Mesendoderm (in vitro differentiated cells): Measurements from ENCODE around the gene UVSSA.

Experiments
- DNase-seq: peaks from one replicate; pipeline ENCODE4 v3.0.0; 2013
- H2AK5ac ChIP-seq: 2 replicates; pipeline ENCODE4 v1.6.1; 2013; ENCODE audit warnings: low read length, inconsistent platforms
- H2BK120ac ChIP-seq: 2 replicates; pipeline ENCODE4 v1.6.1; 2013; ENCODE audit warnings: low read depth, mild to moderate bottlenecking, low read length, moderate library complexity, mixed read lengths
- H2BK15ac ChIP-seq: replicated peaks from 2 replicates; pipeline ENCODE4 v1.6.1; 2013; ENCODE audit warnings: low read depth, mild to moderate bottlenecking, moderate library complexity
- H2BK5ac ChIP-seq: 2 replicates; pipeline ENCODE4 v1.6.1; 2013; ENCODE audit warnings: low read length, inconsistent platforms
- H3K18ac ChIP-seq: 2 replicates; pipeline ENCODE4 v1.6.1; 2013; ENCODE audit warnings: mild to moderate bottlenecking, low read length, mixed read lengths
- H3K23ac ChIP-seq: one replicate; pipeline ENCODE4 v1.6.1; 2013; ENCODE audit warnings: low read length
- H3K27ac ChIP-seq: 2 replicates; pipeline ENCODE4 v1.5.1; 2013; ENCODE audit warnings: low read depth, mild to moderate bottlenecking, inconsistent platforms, low read length, moderate library complexity
- H3K27me3 ChIP-seq: 2 replicates; pipeline ENCODE4 v1.6.1; 2013; ENCODE audit warnings: low read length, control low read depth, mild to moderate bottlenecking, inconsistent platforms; ENCODE audit not compliant: insufficient read depth, poor library complexity
- H3K36me3 ChIP-seq: 2 replicates; pipeline ENCODE4 v1.6.1; 2013; ENCODE audit warnings: low read length, inconsistent platforms; ENCODE audit not compliant: control insufficient read depth, insufficient read depth
- H3K4ac ChIP-seq: one replicate; pipeline ENCODE4 v1.6.1; 2013; ENCODE audit warnings: low read depth, mild to moderate bottlenecking, low read length, moderate library complexity
- H3K4me1 ChIP-seq: 2 replicates; pipeline ENCODE4 v1.6.1; 2013; ENCODE audit warnings: low read depth, low read length, inconsistent platforms; ENCODE audit not compliant: control insufficient read depth
- H3K4me2 ChIP-seq: 2 replicates; pipeline ENCODE4 v1.6.1; 2013; ENCODE audit warnings: low read length
- H3K4me3 ChIP-seq: 2 replicates; pipeline ENCODE4 v1.5.1; 2013; ENCODE audit warnings: mild to moderate bottlenecking, low read length
- H3K56ac ChIP-seq: one replicate; pipeline ENCODE4 v1.6.1; 2013; ENCODE audit warnings: low read length
- H3K79me1 ChIP-seq: 2 replicates; pipeline ENCODE4 v1.6.1; 2013; ENCODE audit warnings: low read length, inconsistent platforms
- H3K79me2 ChIP-seq: 2 replicates; pipeline ENCODE4 v1.6.1; 2013; ENCODE audit warnings: mild to moderate bottlenecking, low read length; ENCODE audit not compliant: control insufficient read depth, insufficient read depth
- H3K9ac ChIP-seq: 2 replicates; pipeline ENCODE4 v1.6.1; 2013; ENCODE audit warnings: low read length, inconsistent platforms
- H4K5ac ChIP-seq: one replicate; pipeline ENCODE4 v1.6.1; 2013; ENCODE audit warnings: low read length
- H4K8ac ChIP-seq: one replicate; pipeline ENCODE4 v1.6.1; 2013; ENCODE audit warnings: low read depth, mild to moderate bottlenecking, control low read depth, low read length, moderate library complexity
- WGBS: extraction: QIAGEN DNeasy Blood & Tissue Kit; methylation state at CpG from one replicate; pipeline ENCODE4 v1.1.7; 2013; ENCODE audit warnings: low lambda C conversion rate, missing lambda C conversion rate; ENCODE audit not compliant: insufficient coverage; ENCODE audit errors: extremely low coverage; 5-methylcytosine and 5-hydroxymethylcytosine counted together

Gene UVSSA

DNA sequence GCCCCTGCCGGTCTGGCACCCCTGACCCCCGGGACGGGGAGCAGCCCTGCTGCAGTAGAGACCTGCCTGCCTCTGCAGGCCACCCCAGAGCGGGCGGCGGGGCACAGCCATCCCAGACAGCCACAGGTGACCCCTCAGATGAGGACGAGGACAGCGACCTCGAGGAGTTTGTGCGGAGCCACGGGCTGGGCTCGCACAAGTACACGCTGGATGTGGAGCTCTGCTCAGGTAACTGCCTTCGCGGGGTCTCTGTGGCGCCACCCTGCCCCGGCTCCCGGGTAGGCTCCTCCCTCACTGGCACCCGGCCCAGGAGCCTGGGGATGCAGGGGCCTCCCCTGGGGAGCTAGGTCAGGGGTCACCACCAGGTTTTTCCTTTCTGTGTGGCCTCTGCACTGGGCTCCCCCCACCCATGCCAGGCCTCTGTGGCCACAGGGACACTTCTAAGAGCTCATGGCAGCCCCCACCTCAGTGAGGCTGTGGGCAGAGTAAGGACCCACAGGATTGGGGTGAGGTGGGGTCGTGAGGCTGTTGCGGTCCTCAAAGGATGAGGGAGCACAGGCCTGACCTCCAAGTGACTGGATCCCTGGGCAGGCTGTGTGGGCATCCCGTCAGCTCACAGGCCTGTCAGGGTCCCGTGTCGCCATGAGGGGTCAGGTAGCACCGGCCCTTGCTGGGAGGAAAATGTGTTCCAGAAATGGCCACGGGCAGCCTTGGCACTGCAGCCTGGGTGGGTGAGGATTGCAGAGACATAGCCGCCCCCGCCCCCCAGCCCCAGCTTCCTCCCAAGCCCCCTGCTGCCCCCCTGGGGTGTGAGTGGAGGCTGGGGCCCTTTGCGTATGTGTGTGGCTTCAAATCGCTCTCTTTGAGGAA is 6.4 kb downstream of the UVSSA start:
- Histone ChIP-seq H3K4me1 (no peaks in the 10 kb centered on the region), H2BK15ac (no peak overlapping the region), H3K56ac (no peak overlapping the region), H2BK120ac (no peak overlapping the region), H3K79me1 (peaks cover 5% of the 10 kb centered on the region), H3K4me2 (no peak overlapping the region), H3K4ac (no peak overlapping the region), H3K36me3 (no peaks in the 10 kb centered on the region), H3K27me3 (no peaks in the 10 kb centered on the region), H3K79me2 (no peaks in the 10 kb centered on the region), H4K5ac (no peak overlapping the region), H3K18ac (no peak overlapping the region), H3K23ac (no peak overlapping the region), H2BK5ac (no peak overlapping the region), H3K9ac (no peak overlapping the region), H3K4me3 (no peak overlapping the region), H3K27ac (no peak overlapping the region), H4K8ac (no peak overlapping the region), H2AK5ac (no peak overlapping the region)
- DNase-seq = no peak
- WGBS = no CpG with 5 or more reads among the region's 30 CpGs

GRCh38 chr4:1354136-1354982 is 7.4 kb downstream of the UVSSA start:
- no peak overlapping the region for H3K18ac ChIP-seq
- no peak overlapping the region for H3K23ac ChIP-seq
- H2BK5ac ChIP-seq = no peak overlapping the region
- H3K56ac ChIP-seq = no peak overlapping the region
- H3K9ac ChIP-seq = no peak overlapping the region
- peak; percentile 53 for DNase-seq
- H2BK15ac ChIP-seq = no peak overlapping the region
- H2AK5ac ChIP-seq = no peak overlapping the region
- H3K4me2 ChIP-seq = no peak overlapping the region
- H3K27ac ChIP-seq = no peak overlapping the region
- H3K4me3 ChIP-seq = no peak overlapping the region
- WGBS = no CpG with 5 or more reads among the region's 36 CpGs
- H3K79me2 ChIP-seq = no peaks in the 10 kb centered on the region
- no peak overlapping the region for H4K8ac ChIP-seq
- no peaks in the 10 kb centered on the region for H3K4me1 ChIP-seq
- no peak overlapping the region for H4K5ac ChIP-seq
- no peaks in the 10 kb centered on the region for H3K36me3 ChIP-seq
- H3K79me1 ChIP-seq = peaks cover 2% of the 10 kb centered on the region
- H2BK120ac ChIP-seq = no peak overlapping the region
- H3K4ac ChIP-seq = no peak overlapping the region
- no peaks in the 10 kb centered on the region for H3K27me3 ChIP-seq

DNA sequence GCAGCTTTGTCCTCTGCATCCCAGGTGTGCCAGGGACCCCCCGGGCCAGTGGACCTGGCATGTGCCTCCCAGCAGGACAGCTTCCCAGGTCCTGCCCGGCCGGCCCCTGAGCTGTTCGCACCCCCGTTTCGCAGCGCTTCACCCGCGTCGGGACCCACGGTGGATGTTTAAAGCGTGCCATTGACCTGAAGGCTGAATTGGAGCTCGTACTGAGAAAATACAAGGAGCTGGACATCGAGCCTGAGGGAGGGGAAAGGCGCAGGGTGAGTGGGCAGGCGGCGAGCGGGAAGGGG is 7.9 kb downstream of the UVSSA start:
- Histone ChIP-seq H3K4me2 (no peak overlapping the region), H4K8ac (no peak overlapping the region), H3K56ac (no peak overlapping the region), H2BK120ac (no peak overlapping the region), H3K79me1 (peaks cover under 1% of the 10 kb centered on the region), H3K27me3 (no peaks in the 10 kb centered on the region), H3K27ac (no peak overlapping the region), H3K9ac (no peak overlapping the region), H3K79me2 (no peaks in the 10 kb centered on the region), H3K23ac (no peak overlapping the region), H2BK5ac (no peak overlapping the region), H2BK15ac (no peak overlapping the region), H3K18ac (no peak overlapping the region), H3K36me3 (no peaks in the 10 kb centered on the region), H4K5ac (no peak overlapping the region), H3K4me3 (no peak overlapping the region), H3K4ac (no peak overlapping the region), H3K4me1 (no peaks in the 10 kb centered on the region), H2AK5ac (no peak overlapping the region)
- no CpG with 5 or more reads among the region's 18 CpGs for WGBS
- no peak for DNase-seq

- Histone ChIP-seq H2BK15ac (no peak overlapping the region), H3K23ac (no peak overlapping the region), H2BK120ac (no peak overlapping the region), H3K79me2 (no peaks in the 10 kb centered on the region), H3K36me3 (no peaks in the 10 kb centered on the region), H3K4me2 (no peak overlapping the region), H3K18ac (no peak overlapping the region), H3K4ac (no peak overlapping the region), H3K27ac (no peak overlapping the region), H3K56ac (no peak overlapping the region), H4K5ac (no peak overlapping the region), H2AK5ac (no peak overlapping the region), H4K8ac (no peak overlapping the region), H3K4me3 (no peak overlapping the region), H3K79me1 (no peaks in the 10 kb centered on the region), H3K9ac (no peak overlapping the region), H2BK5ac (no peak overlapping the region), H3K4me1 (no peaks in the 10 kb centered on the region), H3K27me3 (no peaks in the 10 kb centered on the region)
- WGBS = no CpG with 5 or more reads among the region's 14 CpGs
- DNase-seq = no peak
Observed at GRCh38 chr4:1355378-1355777, 8.4 kb downstream of the UVSSA start.

DNA sequence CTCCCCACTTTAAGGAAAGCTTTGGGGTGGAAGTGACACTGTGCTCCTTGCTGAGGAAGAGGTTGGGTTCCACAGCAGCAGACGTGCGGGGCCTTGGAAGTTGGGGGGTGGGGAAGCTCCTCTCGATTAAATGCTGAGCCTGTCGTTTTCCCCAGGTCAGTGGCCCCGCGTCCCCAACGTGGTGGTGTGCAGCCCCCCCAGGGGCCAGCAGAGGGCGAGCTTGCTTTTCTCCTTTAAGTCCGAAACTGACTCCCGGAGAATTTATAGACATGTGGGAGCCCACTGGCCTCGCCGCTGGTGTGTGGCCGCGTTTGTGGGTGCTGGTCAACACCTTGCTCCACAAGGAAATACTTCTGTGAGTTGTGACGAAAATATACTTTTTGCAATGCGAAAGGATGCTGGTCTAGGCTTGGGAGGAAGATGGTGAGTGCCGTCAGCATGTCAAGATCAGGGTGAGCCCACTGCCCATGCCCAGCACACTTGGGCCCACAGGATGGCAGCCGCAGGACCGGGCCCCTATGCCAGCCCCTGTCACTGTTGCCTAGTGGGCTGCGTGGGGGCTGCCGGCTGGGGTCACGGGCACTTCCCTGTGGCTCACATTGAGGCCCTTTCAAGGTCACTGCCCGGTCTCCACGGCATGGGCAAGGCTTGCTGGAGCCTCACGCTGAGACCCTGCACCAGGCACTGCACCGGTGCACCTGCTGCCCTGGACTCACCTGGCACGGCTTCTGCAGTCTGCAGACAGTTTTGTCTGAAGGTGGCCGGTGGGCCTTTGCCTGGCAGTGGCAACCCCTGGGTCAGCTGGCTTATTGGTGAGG is 9.4 kb downstream of the UVSSA start:
- no peak overlapping the region for H3K9ac ChIP-seq
- H2AK5ac ChIP-seq = no peak overlapping the region
- no peak overlapping the region for H2BK5ac ChIP-seq
- H3K79me2 ChIP-seq = no peaks in the 10 kb centered on the region
- H3K4ac ChIP-seq = no peak overlapping the region
- no peaks in the 10 kb centered on the region for H3K79me1 ChIP-seq
- H2BK15ac ChIP-seq = no peak overlapping the region
- H4K8ac ChIP-seq = no peak overlapping the region
- no CpG with 5 or more reads among the region's 28 CpGs for WGBS
- H3K4me1 ChIP-seq = no peaks in the 10 kb centered on the region
- H3K36me3 ChIP-seq = no peaks in the 10 kb centered on the region
- peak; percentile 63 for DNase-seq
- H3K56ac ChIP-seq = no peak overlapping the region
- no peaks in the 10 kb centered on the region for H3K27me3 ChIP-seq
- no peak overlapping the region for H3K4me3 ChIP-seq
- no peak overlapping the region for H3K4me2 ChIP-seq
- no peak overlapping the region for H3K18ac ChIP-seq
- no peak overlapping the region for H2BK120ac ChIP-seq
- H3K23ac ChIP-seq = no peak overlapping the region
- H4K5ac ChIP-seq = no peak overlapping the region
- no peak overlapping the region for H3K27ac ChIP-seq
